C4-2B (cell line): ENCODE measurements around the gene SEMA5B.

Source experiments
- H3K27ac ChIP-seq: fragments of 450-650 bp; 2 replicates; pipeline ENCODE4 v1.5.1; 2017
- ZFX ChIP-seq: fragments of 450-650 bp; IDR thresholded peaks from 2 replicates; pipeline ENCODE4 v1.6.1; 2017
- TF ChIP-seq, protein P1 (sequence below): fragments of 450-650 bp; conservative IDR thresholded peaks from 2 replicates; pipeline ENCODE4 v1.5.1; 2017; ENCODE audit warnings: mild to moderate bottlenecking

SEMA5B gene

DNA sequence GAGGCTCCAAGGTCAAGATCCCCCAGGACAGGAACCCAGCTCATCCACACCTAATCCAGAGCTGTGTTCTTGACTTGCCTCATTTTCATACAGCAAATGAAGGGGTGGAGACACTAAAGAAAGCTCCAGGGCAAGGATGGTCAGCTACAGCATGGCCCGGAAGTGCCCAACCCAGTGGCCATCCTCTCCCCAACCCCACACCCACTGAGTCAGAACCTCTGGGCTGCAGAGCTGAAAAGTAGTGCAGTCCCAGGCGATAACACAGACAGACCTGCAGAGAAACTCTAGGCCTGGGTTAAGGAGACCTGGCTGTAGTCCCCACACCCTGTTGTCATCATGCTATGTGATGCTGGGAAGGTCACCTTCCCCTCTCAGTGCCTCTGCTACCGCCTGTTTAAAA lies 85.3 kb downstream of the SEMA5B start:
- no peak overlapping the region for H3K27ac ChIP-seq
- TF ChIP-seq, protein P1, sequence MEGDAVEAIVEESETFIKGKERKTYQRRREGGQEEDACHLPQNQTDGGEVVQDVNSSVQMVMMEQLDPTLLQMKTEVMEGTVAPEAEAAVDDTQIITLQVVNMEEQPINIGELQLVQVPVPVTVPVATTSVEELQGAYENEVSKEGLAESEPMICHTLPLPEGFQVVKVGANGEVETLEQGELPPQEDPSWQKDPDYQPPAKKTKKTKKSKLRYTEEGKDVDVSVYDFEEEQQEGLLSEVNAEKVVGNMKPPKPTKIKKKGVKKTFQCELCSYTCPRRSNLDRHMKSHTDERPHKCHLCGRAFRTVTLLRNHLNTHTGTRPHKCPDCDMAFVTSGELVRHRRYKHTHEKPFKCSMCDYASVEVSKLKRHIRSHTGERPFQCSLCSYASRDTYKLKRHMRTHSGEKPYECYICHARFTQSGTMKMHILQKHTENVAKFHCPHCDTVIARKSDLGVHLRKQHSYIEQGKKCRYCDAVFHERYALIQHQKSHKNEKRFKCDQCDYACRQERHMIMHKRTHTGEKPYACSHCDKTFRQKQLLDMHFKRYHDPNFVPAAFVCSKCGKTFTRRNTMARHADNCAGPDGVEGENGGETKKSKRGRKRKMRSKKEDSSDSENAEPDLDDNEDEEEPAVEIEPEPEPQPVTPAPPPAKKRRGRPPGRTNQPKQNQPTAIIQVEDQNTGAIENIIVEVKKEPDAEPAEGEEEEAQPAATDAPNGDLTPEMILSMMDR, result no peak
- TF ChIP-seq ZFX, result no peak

DNA sequence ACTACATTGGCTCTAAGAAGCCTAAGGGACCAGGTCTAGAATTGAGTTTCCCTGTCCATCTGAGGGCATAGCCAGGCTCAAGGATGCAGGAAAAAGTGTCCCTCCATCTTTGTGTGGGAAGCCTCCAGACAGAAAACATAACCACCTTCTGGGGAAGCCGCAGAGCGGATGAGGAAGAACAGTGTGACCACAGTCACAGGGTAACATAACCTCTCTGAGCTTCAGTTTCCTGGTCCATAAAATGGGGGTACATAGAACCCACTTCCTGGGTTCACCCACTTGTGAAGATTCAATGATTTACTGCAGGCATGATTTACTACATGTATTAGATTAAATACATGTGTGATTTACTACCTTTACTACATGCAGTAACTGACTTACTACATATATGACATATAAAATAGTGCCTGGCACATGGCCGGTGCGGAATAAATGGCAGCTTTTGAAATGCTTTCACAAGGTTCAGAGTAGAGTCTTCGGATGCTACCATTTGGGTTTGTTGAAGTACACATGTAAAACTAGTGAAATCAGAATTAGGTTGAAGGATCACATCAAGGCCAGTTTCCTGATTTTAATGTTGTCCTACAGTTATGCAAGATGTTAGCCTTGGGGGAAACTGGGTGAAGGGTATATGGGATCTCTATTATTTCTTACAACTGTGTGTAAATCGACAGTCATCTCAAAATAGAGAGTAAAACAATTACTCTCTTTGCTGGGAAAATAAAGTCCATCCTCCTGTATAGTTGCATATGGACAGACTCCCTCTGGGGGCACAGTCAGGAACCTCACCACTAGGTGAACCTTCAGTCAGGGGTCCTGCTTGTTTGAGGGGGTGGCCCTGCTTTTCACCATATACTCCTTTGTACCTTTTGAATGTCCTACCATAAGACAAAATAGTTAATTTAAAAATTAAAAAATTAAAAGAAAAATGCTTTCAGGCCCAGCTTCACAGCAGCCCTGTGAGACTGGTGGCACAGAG lies 86.0 kb downstream of the SEMA5B start:
- TF ChIP-seq, protein P1, result no peak
- no peak for TF ChIP-seq ZFX

DNA sequence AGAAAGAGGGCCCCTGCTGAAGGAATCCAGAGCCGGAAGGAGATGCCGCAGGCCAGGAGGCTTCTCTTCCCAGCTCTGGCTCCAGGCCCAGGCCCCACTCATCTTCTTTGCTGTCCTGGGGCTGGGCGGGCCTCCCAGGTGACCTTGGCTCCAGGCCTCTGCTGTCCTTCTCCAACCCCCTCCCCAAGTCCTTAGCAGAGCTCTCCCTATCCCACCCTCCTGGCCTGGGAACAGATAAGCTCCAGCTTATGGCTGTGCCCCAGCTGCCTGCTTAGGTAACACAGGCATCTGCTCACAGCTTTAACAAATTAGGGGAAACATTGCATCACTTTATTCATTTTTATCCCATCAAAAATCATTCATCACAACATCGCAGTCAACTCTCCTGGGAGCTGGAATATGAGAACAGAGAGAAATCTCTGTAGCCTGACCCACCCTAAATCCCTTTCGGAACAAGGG lies 86.9 kb downstream of the SEMA5B start:
- no peak overlapping the region for H3K27ac ChIP-seq
- TF ChIP-seq, protein P1, result no peak
- no peak for TF ChIP-seq ZFX

More for the DNA sequence above, 86.0 kb downstream of the SEMA5B start:
- no peak overlapping the region for H3K27ac ChIP-seq

DNA sequence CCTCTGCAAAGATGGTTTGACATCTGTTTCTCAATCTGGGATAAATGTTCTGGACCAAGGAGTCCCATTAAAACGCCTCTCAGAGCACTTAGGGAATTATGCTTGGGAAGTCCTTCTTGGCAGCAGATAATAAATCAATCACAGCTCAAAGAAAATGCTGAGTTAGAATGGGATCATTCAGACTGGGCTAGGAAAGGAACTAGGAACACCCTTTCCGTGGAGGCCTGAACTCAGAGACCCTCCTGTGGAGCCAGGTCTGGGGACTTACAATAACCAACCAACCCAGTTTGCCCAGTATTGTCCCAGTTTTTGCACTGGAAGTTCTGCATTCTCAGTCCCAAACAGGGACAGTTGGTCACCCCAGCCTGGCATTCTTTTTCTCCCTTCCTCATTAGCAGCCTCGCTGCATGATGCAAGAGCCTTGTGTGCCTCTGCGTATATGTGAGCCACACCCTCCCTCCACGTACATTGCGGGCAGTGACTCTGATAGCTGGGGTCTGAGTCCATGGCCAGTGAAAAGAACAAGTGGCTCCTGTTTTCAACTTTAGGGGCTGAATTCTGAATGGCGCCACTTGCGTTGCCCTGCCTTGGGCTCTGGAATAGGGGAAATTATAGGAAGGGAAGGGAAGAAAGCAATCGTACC lies 88.7 kb downstream of the SEMA5B start:
- H3K27ac ChIP-seq, result no peak overlapping the region
- TF ChIP-seq ZFX, result no peak
- TF ChIP-seq, protein P1, result no peak

DNA sequence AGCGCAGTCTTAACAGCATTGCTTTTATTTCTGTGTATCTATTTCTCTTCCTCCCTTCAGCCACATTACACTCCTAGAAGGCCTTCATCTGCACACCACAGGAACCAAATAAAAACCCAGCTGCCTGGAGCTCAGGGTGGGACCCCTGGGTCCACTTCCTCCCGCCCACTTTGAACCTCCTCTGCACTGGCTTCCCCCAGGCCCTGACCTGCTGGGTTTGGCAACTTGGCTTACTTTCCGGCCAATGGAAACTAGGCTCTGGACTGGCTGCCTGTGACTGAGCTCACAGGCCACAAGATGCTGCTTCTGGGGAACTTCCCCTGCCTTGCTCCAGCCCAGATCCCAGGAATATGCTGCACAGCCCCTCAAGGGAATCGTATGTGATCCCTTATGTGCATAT lies 89.8 kb downstream of the SEMA5B start:
- H3K27ac ChIP-seq, result no peak overlapping the region
- TF ChIP-seq ZFX, result no peak
- TF ChIP-seq, protein P1, result no peak

DNA sequence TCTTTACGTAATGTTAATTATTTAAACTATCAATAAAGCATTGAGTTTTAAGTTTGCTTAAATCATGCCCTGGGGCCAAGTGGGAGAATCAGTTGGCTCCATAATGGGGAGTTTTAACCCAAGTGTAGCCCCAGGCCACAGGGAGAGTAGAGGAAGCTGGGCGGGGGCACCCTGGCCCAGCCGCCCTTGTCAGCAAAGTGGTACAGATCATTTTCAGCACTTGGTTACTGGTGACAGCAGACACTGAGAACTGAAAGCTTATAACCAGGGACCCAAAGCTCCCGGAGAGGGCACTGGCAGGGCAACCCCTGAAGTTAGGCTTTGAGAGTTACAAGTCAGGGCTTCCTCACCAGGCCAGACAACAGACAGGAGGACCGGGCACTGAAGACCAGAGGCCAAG lies 90.6 kb downstream of the SEMA5B start:
- no peak for TF ChIP-seq ZFX
- TF ChIP-seq, protein P1, result no peak

DNA sequence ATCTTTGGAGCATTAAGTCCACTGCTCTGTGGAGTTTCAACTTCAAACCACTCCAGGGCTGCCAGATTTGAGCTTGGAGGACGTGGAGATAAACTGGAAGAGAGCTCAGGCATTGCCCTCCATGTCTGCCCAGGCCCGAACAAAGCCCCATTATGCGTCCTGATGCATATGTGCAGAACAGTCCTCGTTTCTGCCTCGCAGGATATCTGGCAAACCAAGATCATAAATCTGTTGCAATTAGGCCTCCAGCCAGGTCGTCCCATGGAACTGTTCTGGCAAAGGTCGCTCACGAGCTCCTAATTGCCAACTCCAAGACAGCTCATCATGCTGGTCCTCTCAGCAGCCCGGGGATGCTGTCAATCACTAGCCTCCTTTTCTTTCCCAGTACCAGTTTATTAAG lies 91.2 kb downstream of the SEMA5B start:
- TF ChIP-seq ZFX, result no peak
- no peak overlapping the region for H3K27ac ChIP-seq

More for the DNA sequence above, 90.6 kb downstream of the SEMA5B start:
- H3K27ac ChIP-seq, result no peak overlapping the region
